ENCODE measurements around the gene GLT1D1.
"Not testable (repeated sequence)": the region's sequence is repeated elsewhere in the genome, so short reads cannot be mapped to it uniquely, and the experiment has no call there.

The GLT1D1 gene

DNA sequence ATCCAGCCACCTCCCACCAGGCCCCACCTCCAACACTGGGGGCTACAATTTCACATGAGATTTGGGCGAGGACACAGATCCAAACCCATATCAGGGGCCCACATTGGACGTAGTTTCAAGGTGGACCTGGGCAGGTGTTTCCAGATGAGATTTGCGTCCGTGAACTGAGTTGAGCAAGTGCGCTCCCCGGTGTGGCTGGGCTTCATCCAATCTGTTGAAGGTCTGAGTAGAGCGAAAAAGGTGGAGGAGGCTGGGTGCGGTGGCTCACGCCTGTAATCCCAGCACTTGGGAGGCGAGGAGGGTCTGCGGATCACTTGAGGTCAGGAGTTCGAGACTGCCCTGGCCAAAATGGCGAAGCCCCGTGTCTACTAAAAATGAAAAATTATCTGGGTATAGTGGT lies 4.9 kb upstream of the GLT1D1 start:
- H4K91ac ChIP-seq (ENCODE audit: low read depth, low read length) = no peak overlapping the region
- H3K14ac ChIP-seq (ENCODE audit: low read length) = no peak overlapping the region
- H4K8ac ChIP-seq (ENCODE audit: low read depth, low read length) = no peak overlapping the region
- DNase-seq = no peak
- H3K18ac ChIP-seq (ENCODE audit: low read length) = no peak overlapping the region
- H2AK5ac ChIP-seq (ENCODE audit: low read length) = no peak overlapping the region
- no peak overlapping the region for H3K4me3 ChIP-seq (ENCODE audit: low read depth, low read length)
- no peak overlapping the region for H4K12ac ChIP-seq (ENCODE audit: low read depth, low read length)
- H3K27me3 ChIP-seq (ENCODE audit: insufficient read depth, low read length) = peaks cover 13% of the 10 kb centered on the region
- whole genome bisulfite sequencing (ENCODE audit: extremely low coverage, insufficient coverage, insufficient read length) = no CpG with 5 or more reads among the region's 14 CpGs
- H3K9ac ChIP-seq (ENCODE audit: low read length) = no peak overlapping the region
- H3K79me2 ChIP-seq (ENCODE audit: control insufficient read depth, insufficient read depth, low read length, poor library complexity) = no peaks in the 10 kb centered on the region
- H3K4me2 ChIP-seq (ENCODE audit: low read length) = no peak overlapping the region
- H3K4ac ChIP-seq (ENCODE audit: low read depth, low read length) = no peak overlapping the region
- no peaks in the 10 kb centered on the region for H3K4me1 ChIP-seq (ENCODE audit: control insufficient read depth in 1 of 2, insufficient read depth in 2 of 2, low read length in 2 of 2)
- no peak overlapping the region for H2BK5ac ChIP-seq (ENCODE audit: low read depth, low read length, poor library complexity)
- no peaks in the 10 kb centered on the region for H3K79me1 ChIP-seq (ENCODE audit: low read length)
- H2BK120ac ChIP-seq (ENCODE audit: insufficient read depth, low read length, poor library complexity) = no peak overlapping the region
- peaks cover 2% of the 10 kb centered on the region for H3K9me3 ChIP-seq (ENCODE audit: insufficient read depth, low read depth, low read length)
- H3K27ac ChIP-seq (ENCODE audit: low read depth, low read length) = no peak overlapping the region
- H2AFZ ChIP-seq (ENCODE audit: insufficient read depth, low read length, poor library complexity) = no peak overlapping the region
- H3K23ac ChIP-seq (ENCODE audit: low read length) = no peak overlapping the region
- no peak overlapping the region for H2BK12ac ChIP-seq (ENCODE audit: low read length)
- no peaks in the 10 kb centered on the region for H3K36me3 ChIP-seq (ENCODE audit: control insufficient read depth in 1 of 2, insufficient read depth in 2 of 2, low read length in 2 of 2)

DNA sequence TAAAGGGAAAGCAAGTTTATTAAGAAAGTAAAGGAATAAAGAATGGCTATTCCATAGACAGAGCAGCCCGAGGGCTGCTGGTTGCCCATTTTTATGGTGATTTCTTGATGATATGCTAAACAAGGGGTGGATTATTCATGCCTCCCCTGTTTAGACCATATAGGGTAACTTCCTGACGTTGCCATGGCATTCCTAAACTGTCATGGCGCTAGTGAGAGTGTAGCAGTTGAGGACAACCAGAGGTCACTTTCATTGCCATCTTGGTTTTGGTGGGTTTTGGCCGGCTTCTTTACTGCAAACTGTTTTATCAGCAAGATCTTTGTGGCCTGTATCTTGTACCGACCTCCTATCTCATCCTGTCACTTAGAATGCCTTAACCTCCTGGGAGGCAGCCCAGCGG lies 3.5 kb upstream of the GLT1D1 start:
- not testable (repeated sequence) for H3K4me1 ChIP-seq (ENCODE audit: control insufficient read depth in 1 of 2, insufficient read depth in 2 of 2, low read length in 2 of 2); H3K79me1 ChIP-seq (ENCODE audit: low read length); H3K4me2 ChIP-seq (ENCODE audit: low read length); H3K79me2 ChIP-seq (ENCODE audit: control insufficient read depth, insufficient read depth, low read length, poor library complexity); H4K91ac ChIP-seq (ENCODE audit: low read depth, low read length); H3K36me3 ChIP-seq (ENCODE audit: control insufficient read depth in 1 of 2, insufficient read depth in 2 of 2, low read length in 2 of 2); H2AK5ac ChIP-seq (ENCODE audit: low read length); H2BK5ac ChIP-seq (ENCODE audit: low read depth, low read length, poor library complexity); H3K14ac ChIP-seq (ENCODE audit: low read length); H3K9ac ChIP-seq (ENCODE audit: low read length); H3K4me3 ChIP-seq (ENCODE audit: low read depth, low read length); H4K8ac ChIP-seq (ENCODE audit: low read depth, low read length); H2AFZ ChIP-seq (ENCODE audit: insufficient read depth, low read length, poor library complexity); H2BK120ac ChIP-seq (ENCODE audit: insufficient read depth, low read length, poor library complexity); H3K18ac ChIP-seq (ENCODE audit: low read length); DNase-seq; H3K27ac ChIP-seq (ENCODE audit: low read depth, low read length); H3K4ac ChIP-seq (ENCODE audit: low read depth, low read length); H3K23ac ChIP-seq (ENCODE audit: low read length); H4K12ac ChIP-seq (ENCODE audit: low read depth, low read length); H2BK12ac ChIP-seq (ENCODE audit: low read length); H3K9me3 ChIP-seq (ENCODE audit: insufficient read depth, low read depth, low read length)
- H3K27me3 ChIP-seq (ENCODE audit: insufficient read depth, low read length) = peaks cover 26% of the 10 kb centered on the region
- no CpG with 5 or more reads among the region's 6 CpGs for WGBS (ENCODE audit: extremely low coverage, insufficient coverage, insufficient read length)

GRCh38 chr12:128850400-128850799 lies 2.9 kb upstream of the GLT1D1 start:
- H2AFZ ChIP-seq (ENCODE audit: insufficient read depth, low read length, poor library complexity) = no peak overlapping the region
- no peak overlapping the region for H2AK5ac ChIP-seq (ENCODE audit: low read length)
- H4K8ac ChIP-seq (ENCODE audit: low read depth, low read length) = no peak overlapping the region
- no peak overlapping the region for H3K9ac ChIP-seq (ENCODE audit: low read length)
- H2BK12ac ChIP-seq (ENCODE audit: low read length) = no peak overlapping the region
- no peak overlapping the region for H3K4me2 ChIP-seq (ENCODE audit: low read length)
- no peak overlapping the region for H3K18ac ChIP-seq (ENCODE audit: low read length)
- no peak overlapping the region for H2BK120ac ChIP-seq (ENCODE audit: insufficient read depth, low read length, poor library complexity)
- no peak overlapping the region for H2BK5ac ChIP-seq (ENCODE audit: low read depth, low read length, poor library complexity)
- DNase-seq = no peak
- no peak overlapping the region for H4K91ac ChIP-seq (ENCODE audit: low read depth, low read length)
- no peak overlapping the region for H4K12ac ChIP-seq (ENCODE audit: low read depth, low read length)
- peaks cover 0 to 4% of the 10 kb centered on the region in 2 experiments for H3K4me1 ChIP-seq (ENCODE audit: control insufficient read depth in 1 of 2, insufficient read depth in 2 of 2, low read length in 2 of 2)
- H3K27me3 ChIP-seq (ENCODE audit: insufficient read depth, low read length) = peaks cover 27% of the 10 kb centered on the region
- H3K79me2 ChIP-seq (ENCODE audit: control insufficient read depth, insufficient read depth, low read length, poor library complexity) = no peaks in the 10 kb centered on the region
- H3K27ac ChIP-seq (ENCODE audit: low read depth, low read length) = no peak overlapping the region
- peaks cover 2% of the 10 kb centered on the region for H3K9me3 ChIP-seq (ENCODE audit: insufficient read depth, low read depth, low read length)
- WGBS (ENCODE audit: extremely low coverage, insufficient coverage, insufficient read length) = no CpG with 5 or more reads among the region's 3 CpGs
- no peak overlapping the region for H3K23ac ChIP-seq (ENCODE audit: low read length)
- H3K4me3 ChIP-seq (ENCODE audit: low read depth, low read length) = no peak overlapping the region
- H3K14ac ChIP-seq (ENCODE audit: low read length) = no peak overlapping the region
- no peaks in the 10 kb centered on the region for H3K79me1 ChIP-seq (ENCODE audit: low read length)
- H3K36me3 ChIP-seq (ENCODE audit: control insufficient read depth in 1 of 2, insufficient read depth in 2 of 2, low read length in 2 of 2) = no peaks in the 10 kb centered on the region
- no peak overlapping the region for H3K4ac ChIP-seq (ENCODE audit: low read depth, low read length)

GRCh38 chr12:128851429-128851828 lies 1.8 kb upstream of the GLT1D1 start:
- H2BK12ac ChIP-seq (ENCODE audit: low read length); H2BK5ac ChIP-seq (ENCODE audit: low read depth, low read length, poor library complexity); H3K23ac ChIP-seq (ENCODE audit: low read length); H3K4me2 ChIP-seq (ENCODE audit: low read length); H3K9me3 ChIP-seq (ENCODE audit: insufficient read depth, low read depth, low read length); H4K12ac ChIP-seq (ENCODE audit: low read depth, low read length); H4K8ac ChIP-seq (ENCODE audit: low read depth, low read length); H3K79me1 ChIP-seq (ENCODE audit: low read length); H3K27ac ChIP-seq (ENCODE audit: low read depth, low read length); H3K14ac ChIP-seq (ENCODE audit: low read length); H2AFZ ChIP-seq (ENCODE audit: insufficient read depth, low read length, poor library complexity); DNase-seq; H3K4ac ChIP-seq (ENCODE audit: low read depth, low read length); H4K91ac ChIP-seq (ENCODE audit: low read depth, low read length); H3K4me3 ChIP-seq (ENCODE audit: low read depth, low read length); H2BK120ac ChIP-seq (ENCODE audit: insufficient read depth, low read length, poor library complexity); H2AK5ac ChIP-seq (ENCODE audit: low read length); H3K9ac ChIP-seq (ENCODE audit: low read length); H3K79me2 ChIP-seq (ENCODE audit: control insufficient read depth, insufficient read depth, low read length, poor library complexity); H3K4me1 ChIP-seq (ENCODE audit: control insufficient read depth in 1 of 2, insufficient read depth in 2 of 2, low read length in 2 of 2); H3K18ac ChIP-seq (ENCODE audit: low read length); H3K36me3 ChIP-seq (ENCODE audit: control insufficient read depth in 1 of 2, insufficient read depth in 2 of 2, low read length in 2 of 2): not testable (repeated sequence)
- H3K27me3 ChIP-seq (ENCODE audit: insufficient read depth, low read length) = peaks cover 27% of the 10 kb centered on the region
- no CpG with 5 or more reads among the region's 7 CpGs for WGBS (ENCODE audit: extremely low coverage, insufficient coverage, insufficient read length)

All from trophoblast cell (in vitro differentiated cells and primary cell).